COLO829 (cell line): ENCODE results near the gene TES.
"Not testable (repeated sequence)": the region's sequence is repeated elsewhere in the genome, so short reads cannot be mapped to it uniquely, and the experiment has no call there.

Source experiments
- DNase-seq: peaks from one replicate; pipeline ENCODE4 v3.0.0; 2012; ENCODE audit warnings: low spot score

The TES gene

DNA sequence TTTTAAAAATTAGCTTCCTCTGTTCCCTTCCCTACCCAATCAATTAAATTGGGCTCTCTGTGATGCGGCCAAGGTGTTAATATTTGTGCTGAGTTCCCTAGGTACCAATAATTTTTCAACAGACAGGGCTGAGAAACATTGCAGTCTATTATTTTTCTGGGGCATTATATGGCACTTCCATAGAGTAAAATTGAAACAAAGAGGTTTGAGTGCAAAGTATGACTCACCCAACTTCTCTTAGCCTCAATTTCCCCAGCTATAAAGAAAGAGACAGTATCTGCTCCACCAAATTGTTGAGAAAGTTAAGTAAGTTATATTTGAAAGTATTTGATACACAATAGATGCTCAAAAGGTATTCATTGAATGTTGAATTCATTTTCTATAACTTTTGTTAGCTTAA is 74.9 kb downstream of the TES start:
- no peak for DNase-seq

DNA sequence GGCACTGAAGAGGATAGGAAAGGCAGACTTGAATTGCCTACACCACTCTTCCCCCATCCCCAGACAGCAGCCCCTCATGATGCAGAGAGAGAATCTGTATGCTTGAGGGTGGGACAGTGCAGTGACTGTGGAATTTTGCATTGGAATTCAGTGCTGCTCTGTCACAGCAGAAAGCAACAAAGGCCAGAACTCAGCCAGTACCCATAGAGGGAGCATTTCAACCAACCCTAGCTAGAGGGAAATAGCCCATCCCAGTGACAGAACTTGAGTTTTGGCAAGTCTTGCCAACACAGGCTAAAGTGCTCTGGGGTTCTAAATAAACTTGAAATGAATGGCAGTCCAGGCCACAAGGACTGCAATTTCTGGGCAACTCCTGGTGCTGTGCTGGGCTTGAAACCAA is 80.4 kb downstream of the TES start:
- no peak for DNase-seq

DNA sequence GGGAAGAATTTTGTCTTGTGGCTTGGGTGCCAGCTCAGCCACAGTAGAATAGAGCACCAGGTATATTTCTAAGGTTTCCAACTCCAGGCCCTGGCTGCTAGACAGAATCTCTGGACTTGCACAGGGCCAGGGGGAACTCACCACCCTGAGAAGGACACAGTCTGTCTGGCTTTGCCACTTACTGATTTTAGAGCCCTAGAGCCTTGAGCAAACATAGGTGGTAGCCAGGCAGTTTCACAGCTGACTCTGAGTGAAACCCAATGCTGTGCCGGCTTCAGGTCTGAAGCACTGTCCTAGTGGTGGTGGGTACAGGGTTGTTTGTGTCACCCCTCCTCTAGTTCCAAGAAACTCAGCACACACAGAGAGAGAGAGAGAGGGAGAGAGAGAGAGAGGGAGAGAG is 81.6 kb downstream of the TES start:
- DNase-seq = no peak

DNA sequence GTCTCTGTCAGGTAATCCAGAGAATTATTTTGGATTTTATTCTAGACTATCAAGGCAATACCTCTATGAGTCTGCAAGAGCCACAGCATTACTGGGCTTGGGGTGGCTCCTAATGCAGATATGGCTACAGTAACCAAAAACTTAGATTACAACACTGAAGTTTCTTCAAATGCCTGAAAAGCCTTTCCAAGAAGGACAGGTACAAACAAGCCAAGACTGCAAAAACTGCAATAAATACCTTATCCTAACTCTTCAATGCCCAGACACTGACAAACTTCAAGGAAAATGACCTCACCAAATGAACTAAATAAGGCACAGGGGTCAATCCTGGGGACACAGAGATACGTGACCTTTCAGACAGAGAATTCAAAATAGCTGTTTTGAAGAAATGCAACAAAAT is 82.0 kb downstream of the TES start:
- no peak for DNase-seq

DNA sequence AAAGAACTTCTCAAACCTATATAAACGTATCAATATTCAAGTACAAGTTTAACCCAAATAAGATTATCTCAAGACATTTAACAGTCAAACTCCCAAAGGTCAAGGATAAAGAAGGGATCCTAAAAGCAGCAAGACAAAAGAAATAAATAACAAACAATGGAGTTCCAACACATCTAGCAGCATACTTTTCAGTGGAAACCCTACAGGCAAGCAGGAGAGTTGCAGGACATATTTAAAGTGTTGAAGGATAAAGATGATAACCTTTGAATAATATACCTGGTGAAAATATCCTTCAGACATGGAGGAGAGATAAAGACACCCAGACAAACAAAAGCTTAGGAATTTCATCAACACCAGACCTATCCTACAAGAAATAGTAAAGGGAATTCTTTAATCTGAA is 82.8 kb downstream of the TES start:
- DNase-seq = no peak

DNA sequence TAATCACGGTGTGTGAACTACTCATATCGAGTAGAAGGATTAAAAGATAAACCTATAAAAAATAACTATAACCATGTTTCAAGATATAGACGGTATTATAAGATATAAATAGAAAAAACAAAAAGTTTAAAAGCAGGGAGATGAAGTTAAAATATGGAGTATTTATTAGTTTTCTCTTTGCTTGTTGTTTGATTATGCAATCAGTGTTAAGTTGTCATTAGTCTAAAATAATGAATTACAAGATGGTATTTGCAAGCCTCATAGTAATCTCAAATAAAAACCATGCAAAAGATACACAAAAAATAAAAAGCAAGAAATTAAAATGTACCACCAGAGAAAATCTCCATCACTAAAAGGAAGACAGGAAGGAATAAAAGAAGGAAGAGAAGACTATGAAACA is 83.3 kb downstream of the TES start:
- DNase-seq = no peak

DNA sequence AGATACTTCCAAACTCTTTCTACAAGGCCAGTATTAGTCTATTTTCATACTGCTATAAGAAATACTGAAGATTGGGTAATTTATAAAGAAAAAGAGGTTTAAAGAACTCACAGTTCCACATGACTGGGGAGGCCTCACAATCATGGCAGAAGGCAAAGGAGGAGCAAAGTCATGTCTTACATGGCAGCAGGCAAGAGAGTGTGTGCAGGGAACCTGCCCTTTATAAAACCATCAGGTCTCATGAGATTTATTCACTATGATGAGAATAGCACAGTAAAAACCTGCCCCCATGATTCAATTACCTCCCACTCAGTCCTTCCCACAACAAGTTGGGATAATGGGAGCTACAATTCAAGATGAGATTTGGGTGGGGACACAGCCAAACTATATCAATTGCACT is 85.6 kb downstream of the TES start:
- not testable (repeated sequence) for DNase-seq

DNA sequence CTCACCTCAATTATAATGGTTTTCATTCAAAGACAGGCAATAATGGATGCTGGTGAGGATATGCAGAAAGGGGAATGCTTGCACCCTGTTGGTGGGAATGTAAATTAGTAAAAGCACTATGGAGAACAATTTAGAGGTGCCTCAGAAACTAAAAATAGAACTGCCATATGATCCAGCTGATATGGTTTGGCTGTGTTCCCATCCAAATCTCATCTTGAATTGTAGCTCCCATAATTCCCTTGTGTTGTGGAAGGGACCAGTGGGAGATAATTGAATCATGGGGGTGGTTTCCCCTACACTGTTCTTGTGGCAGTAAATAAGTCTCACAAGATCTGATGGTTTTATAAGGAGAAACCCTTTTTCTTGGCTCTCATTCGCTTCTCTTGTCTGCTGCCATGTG is 87.7 kb downstream of the TES start:
- no peak for DNase-seq

DNA sequence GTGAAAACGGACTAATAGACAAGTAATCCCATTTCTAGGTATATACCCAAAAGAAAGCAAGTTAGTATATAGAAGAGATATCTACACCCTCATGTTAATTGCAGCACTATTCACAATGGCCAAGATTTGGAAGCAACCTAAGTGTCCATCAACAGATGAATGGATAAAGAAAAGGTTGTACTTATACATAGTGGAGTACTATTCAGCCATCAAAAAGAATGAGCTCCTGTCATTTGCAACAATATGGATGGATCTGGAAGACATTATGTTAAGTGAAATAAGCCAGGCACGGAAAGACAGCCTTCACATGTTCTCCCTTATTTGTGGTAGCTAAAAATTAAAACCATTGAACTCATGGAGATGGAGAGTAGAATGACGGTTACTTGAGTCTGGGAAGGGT is 88.2 kb downstream of the TES start:
- no peak for DNase-seq

DNA sequence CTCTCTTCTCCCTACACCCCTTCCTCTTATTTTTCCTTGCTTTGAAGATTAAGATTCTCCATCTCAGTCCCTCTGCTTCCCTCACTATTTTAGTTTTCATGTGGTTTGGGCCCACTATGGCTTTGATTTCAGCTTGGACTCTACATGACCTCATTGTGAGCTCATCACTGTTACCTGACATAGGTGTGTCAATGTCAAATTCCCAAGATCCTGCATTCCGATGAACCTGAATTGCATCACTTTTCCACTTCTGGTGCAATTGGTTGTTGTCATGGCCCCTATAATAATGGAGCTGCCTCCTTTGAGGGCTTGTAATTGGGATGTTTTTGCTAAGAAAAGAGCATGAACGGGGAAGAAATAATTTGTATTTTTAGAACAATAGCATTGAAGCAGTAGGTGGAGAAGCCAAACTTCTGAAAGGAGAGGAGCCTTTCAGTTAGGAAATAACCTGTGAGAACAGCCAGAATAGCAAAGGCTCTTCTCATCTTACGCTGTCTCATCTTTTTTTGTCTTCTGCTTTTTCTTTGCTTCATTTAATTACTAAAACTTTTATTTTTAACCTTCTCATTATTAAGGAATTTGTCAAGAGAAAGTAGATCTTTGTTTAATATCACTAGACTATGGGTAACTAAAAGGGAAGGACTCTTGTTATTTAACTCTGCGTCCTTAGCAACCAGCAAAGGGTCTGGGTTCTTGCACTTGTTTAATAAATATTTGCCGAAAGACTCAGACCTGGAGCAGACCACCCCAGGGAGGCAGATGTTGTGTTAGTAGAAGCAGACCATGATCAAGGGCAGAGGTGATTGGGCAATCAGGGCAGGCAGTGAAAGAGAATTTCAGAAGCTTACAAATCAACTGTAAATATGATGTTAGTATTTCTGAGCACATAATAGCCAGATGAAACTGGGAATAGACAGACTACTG is 95.4 kb downstream of the TES start:
- no peak for DNase-seq

DNA sequence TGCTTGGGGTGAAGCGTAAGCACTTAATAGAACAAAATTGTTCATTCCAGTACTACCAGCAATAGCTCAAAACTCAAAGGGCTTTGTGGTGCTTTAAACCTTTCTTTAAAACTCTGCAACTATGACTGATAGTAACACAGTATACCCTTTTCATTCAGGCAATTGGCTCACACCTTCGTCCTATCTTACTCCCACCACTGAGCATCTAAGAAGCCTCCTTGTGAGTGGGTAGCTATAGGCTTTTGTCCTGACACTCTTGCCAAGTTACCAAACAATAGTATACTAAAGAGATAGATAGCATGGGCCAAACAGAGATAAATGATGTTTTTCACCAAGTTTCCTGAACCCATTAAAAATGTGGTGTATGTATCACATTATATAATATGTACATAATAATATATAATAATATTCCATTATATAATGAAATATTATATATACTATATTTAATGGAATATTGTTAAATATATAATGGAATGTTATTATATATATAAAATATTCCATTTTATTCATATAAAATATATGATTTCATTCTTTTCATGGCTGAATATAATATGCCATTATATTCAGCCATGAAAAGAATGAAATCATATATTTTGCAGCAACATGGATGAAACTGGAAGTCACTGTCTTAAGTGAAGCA is 96.2 kb downstream of the TES start:
- no peak for DNase-seq

DNA sequence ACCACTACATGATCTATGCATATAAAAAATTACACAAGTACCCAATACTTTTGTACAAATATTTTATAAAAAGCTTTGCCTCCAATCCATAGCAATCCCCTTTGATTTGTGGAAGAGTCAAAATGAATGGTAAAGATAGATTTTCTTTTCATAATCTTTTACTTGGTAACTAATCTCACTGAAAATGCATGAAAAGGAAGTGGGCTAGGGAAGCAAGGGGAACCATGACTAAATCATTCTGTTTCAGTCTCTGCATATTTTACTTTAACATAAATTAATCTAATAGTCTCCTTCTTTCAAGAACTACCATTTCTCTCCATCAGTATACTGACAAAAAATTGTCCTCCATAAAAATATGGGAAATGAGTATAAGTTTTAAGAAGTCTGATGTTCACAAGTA is 96.9 kb downstream of the TES start:
- no peak for DNase-seq
